ENCODE data around the gene WWC2.
"Not testable (repeated sequence)": the region's sequence is repeated elsewhere in the genome, so short reads cannot be mapped to it uniquely, and the experiment has no call there.

Gene WWC2

GRCh38 chr4:183304067-183304466 lies 205.0 kb downstream of the WWC2 start:
- no peak for DNase-seq

GRCh38 chr4:183304538-183304937 lies 205.5 kb downstream of the WWC2 start:
- no peak for DNase-seq

- no peak for DNase-seq
Observed at GRCh38 chr4:183306811-183307210, 207.8 kb downstream of the WWC2 start.

- no peak for DNase-seq
Observed at GRCh38 chr4:183312841-183313240, 213.8 kb downstream of the WWC2 start.

- DNase-seq, result no peak
Observed at GRCh38 chr4:183314336-183314735, 215.3 kb downstream of the WWC2 start.

GRCh38 chr4:183314806-183315205 lies 215.7 kb downstream of the WWC2 start:
- DNase-seq, result no peak

GRCh38 chr4:183318656-183319055 lies 219.6 kb downstream of the WWC2 start:
- no peak for DNase-seq

- DNase-seq, result no peak
Observed at GRCh38 chr4:183320211-183321059, 221.4 kb downstream of the WWC2 start, which contains the start of gene CLDN22. TSS of gene CLDN22 (minus strand) at chr4:183320276. CDS start at chr4:183320218, 58 bp downstream.

GRCh38 chr4:183321079-183321478 lies 222.0 kb downstream of the WWC2 start:
- DNase-seq, result no peak

GRCh38 chr4:183321516-183321915 lies 222.5 kb downstream of the WWC2 start:
- DNase-seq, result no peak

GRCh38 chr4:183322326-183322725 lies 223.3 kb downstream of the WWC2 start, which contains the start of gene CLDN24:
TSS of gene CLDN24 (minus strand) at chr4:183322426. CDS start at chr4:183322426, 0 bp downstream.
- no peak for DNase-seq

GRCh38 chr4:183323295-183323694 lies 224.2 kb downstream of the WWC2 start:
- no peak for DNase-seq

GRCh38 chr4:183324056-183324455 lies 225.0 kb downstream of the WWC2 start:
- not testable (repeated sequence) for DNase-seq

- no peak for DNase-seq
Observed at GRCh38 chr4:183324619-183325018, 225.6 kb downstream of the WWC2 start.

- DNase-seq, result not testable (repeated sequence)
Observed at GRCh38 chr4:183326387-183326786, 227.3 kb downstream of the WWC2 start.

GRCh38 chr4:183326853-183327252 lies 227.8 kb downstream of the WWC2 start:
- DNase-seq, result no peak

GRCh38 chr4:183327827-183328226 lies 228.8 kb downstream of the WWC2 start:
- DNase-seq, result no peak

- no peak for DNase-seq
Observed at GRCh38 chr4:183328832-183329231, 229.8 kb downstream of the WWC2 start.

- DNase-seq, result no peak
Observed at GRCh38 chr4:183329244-183329643, 230.2 kb downstream of the WWC2 start.

- no peak for DNase-seq
Observed at GRCh38 chr4:183329954-183330742, 231.1 kb downstream of the WWC2 start.

- DNase-seq, result no peak
Observed at GRCh38 chr4:183330841-183331240, 231.8 kb downstream of the WWC2 start.

GRCh38 chr4:183332447-183332846 lies 233.4 kb downstream of the WWC2 start:
- DNase-seq, result no peak

GRCh38 chr4:183333202-183333601 lies 234.1 kb downstream of the WWC2 start:
- no peak for DNase-seq

GRCh38 chr4:183333983-183334382 lies 234.9 kb downstream of the WWC2 start:
- DNase-seq, result no peak

Measured in activated naive CD4-positive, alpha-beta T cell treated with Interleukin-2 at 50 U/mL for 16 hours (primary cell).